Common myeloid progenitor, CD34-positive (primary cell): Measurements from ENCODE around the gene TMSB4X.

ENCODE experiments used
- CTCF ChIA-PET: fragments of 350-600 bp; sonication (Branson Sonifier 250); formaldehyde crosslinking; loops from one replicate; lab custom pipeline; 2021; ENCODE audit warnings: antibody characterized with exemption; lab: Charles Lee
- POLR2A ChIA-PET: fragments of 350-600 bp; sonication (Branson Sonifier 250); formaldehyde crosslinking; loops from one replicate; lab custom pipeline; 2021; ENCODE audit warnings: antibody characterized with exemption; lab: Charles Lee
- DNase-seq, 3 donors: peaks; one replicate each; pipeline versions ENCODE4 v3.0.0 to v3.0.0-alpha.2; 2013
- H3K27ac ChIP-seq, 2 experiments: 1 replicate in 1 of 2; 2 replicates in 1 of 2; pipeline ENCODE4 v1.7.0; 2013; ENCODE audit warnings: inconsistent platforms in 2 of 2, low read length in 2 of 2, mild to moderate bottlenecking in 2 of 2, low read depth in 1 of 2, moderate library complexity in 1 of 2; ENCODE audit not compliant: severe bottlenecking in 2 of 2, insufficient read depth in 1 of 2, poor library complexity in 1 of 2
- H3K27me3 ChIP-seq, 5 experiments: replicated peaks in 2 of 5; 1 replicate in 3 of 5; 2 replicates in 2 of 5; pipeline versions ENCODE4 v1.6.1 to v1.7.0; 2013; ENCODE audit warnings: low read length in 4 of 5, mild to moderate bottlenecking in 2 of 5, moderate library complexity in 2 of 5, inconsistent platforms in 1 of 5; ENCODE audit not compliant: insufficient read depth in 5 of 5, control insufficient read depth in 4 of 5
- H3K36me3 ChIP-seq, 4 experiments: 1 replicate in 2 of 4; 2 replicates in 2 of 4; pipeline versions ENCODE4 v1.6.1 to v1.7.0; 2013; ENCODE audit warnings: low read length in 3 of 4, control low read depth in 1 of 4, mild to moderate bottlenecking in 1 of 4; ENCODE audit not compliant: control insufficient read depth in 4 of 4, insufficient read depth in 4 of 4
- H3K4me1 ChIP-seq, 4 experiments: 1 replicate in 3 of 4; 2 replicates in 1 of 4; pipeline versions ENCODE4 v1.6.1 to v1.7.1; 2013; ENCODE audit warnings: low read length in 3 of 4, mild to moderate bottlenecking in 3 of 4, control low read depth in 1 of 4, inconsistent platforms in 1 of 4, moderate library complexity in 1 of 4; ENCODE audit not compliant: control insufficient read depth in 4 of 4, insufficient read depth in 4 of 4; ENCODE audit errors: control extremely low read depth in 1 of 4
- H3K4me3 ChIP-seq, 7 experiments: 1 replicate in 4 of 7; 2 replicates in 3 of 7; pipeline versions ENCODE4 v1.5.1 to v1.7.0; 2013; ENCODE audit warnings: mild to moderate bottlenecking in 7 of 7, low read length in 6 of 7, moderate library complexity in 6 of 7, inconsistent platforms in 2 of 7, low read depth in 2 of 7, control low read depth in 1 of 7; ENCODE audit not compliant: insufficient read depth in 4 of 7, control insufficient read depth in 1 of 7; ENCODE audit errors: extremely low read depth in 1 of 7
- H3K9me3 ChIP-seq, 5 experiments: 1 replicate in 4 of 5; 2 replicates in 1 of 5; pipeline versions ENCODE4 v1.6.1 to v1.7.1; 2013; ENCODE audit warnings: low read length in 4 of 5, mild to moderate bottlenecking in 2 of 5, inconsistent platforms in 1 of 5, low read depth in 1 of 5, moderate library complexity in 1 of 5; ENCODE audit not compliant: control insufficient read depth in 4 of 5, insufficient read depth in 2 of 5; ENCODE audit errors: control extremely low read depth in 1 of 5
- WGBS: methylation state at CpG from one replicate; pipeline ENCODE4 v1.1.5; 2013; ENCODE audit not compliant: insufficient coverage; 5-methylcytosine and 5-hydroxymethylcytosine counted together

Gene TMSB4X

DNA sequence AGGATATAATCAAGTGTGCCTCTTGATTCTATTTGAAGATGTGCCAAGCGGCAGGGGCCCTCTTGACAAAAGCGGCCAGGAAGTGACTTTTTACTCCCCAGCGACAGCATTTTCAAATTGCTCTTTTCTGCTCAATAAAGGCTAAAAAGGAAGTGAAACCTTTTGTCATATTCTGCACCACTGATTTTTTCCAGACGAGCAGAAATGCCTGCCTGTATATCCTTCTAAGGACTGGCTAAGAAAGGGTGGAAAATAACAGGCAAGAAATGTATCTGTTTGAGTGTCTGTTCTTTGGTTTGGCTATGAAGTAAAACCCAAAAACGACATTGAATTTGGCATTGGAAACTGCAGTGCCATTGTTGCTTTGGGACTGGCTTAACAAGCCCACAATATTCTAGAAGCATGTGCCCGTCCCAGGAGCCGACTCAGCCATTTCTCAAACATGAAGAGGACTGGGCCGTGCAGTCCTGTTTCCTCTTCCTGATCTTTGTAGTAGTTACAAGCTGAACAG lies 25.4 kb downstream of the TMSB4X start:
- 28% methylated on average over 7 of the region's 8 CpGs for WGBS
- ChIA-PET CTCF (interaction anchor here (1.5 kb wide), 1 partner anchor 7 kb away, joined by 3 read pairs; no protein-coding TSS in a partner anchor), POLR2A (no interaction called here)
- no peak overlapping the region for H3K4me3 ChIP-seq
- peaks cover 0 to 23% (median 0%) of the 10 kb centered on the region in 5 experiments for H3K27me3 ChIP-seq
- no peak overlapping the region for H3K27ac ChIP-seq
- no peak for DNase-seq
- peaks cover 0 to 13% (median 6%) of the 10 kb centered on the region in 4 experiments for H3K4me1 ChIP-seq
- no peaks in the 10 kb centered on the region for H3K36me3 ChIP-seq
- no peaks in the 10 kb centered on the region for H3K9me3 ChIP-seq

- peaks cover 0 to 28% (median 0%) of the 10 kb centered on the region in 5 experiments for H3K27me3 ChIP-seq
- WGBS, result 95% methylated on average over 3 of the region's 5 CpGs
- CTCF ChIA-PET, result interaction anchor here (1.5 kb wide), 1 partner anchor 8 kb away, joined by 3 read pairs; no protein-coding TSS in a partner anchor
- no peaks in the 10 kb centered on the region for H3K36me3 ChIP-seq
- no peak overlapping the region for H3K27ac ChIP-seq
- H3K4me1 ChIP-seq, result peaks cover 4 to 17% (median 6%) of the 10 kb centered on the region in 4 experiments
- no peak overlapping the region for H3K4me3 ChIP-seq
- no peaks in the 10 kb centered on the region for H3K9me3 ChIP-seq
- POLR2A ChIA-PET, result no interaction called here
- no peak for DNase-seq
Measured at GRCh38 chrX:13001097-13001496, 26.2 kb downstream of the TMSB4X start.

- peak in 1 of 3 donors; percentile 42 for DNase-seq
- ChIA-PET POLR2A (no interaction called here), CTCF (interaction anchor here (1.5 kb wide), 1 partner anchor 9 kb away, joined by 3 read pairs; no protein-coding TSS in a partner anchor)
- Histone ChIP-seq H3K4me1 (peaks cover 4 to 17% (median 6%) of the 10 kb centered on the region in 4 experiments), H3K9me3 (no peaks in the 10 kb centered on the region), H3K4me3 (no peak overlapping the region), H3K27me3 (peaks cover 0 to 28% (median 0%) of the 10 kb centered on the region in 5 experiments), H3K27ac (no peak overlapping the region), H3K36me3 (no peaks in the 10 kb centered on the region)
- 100% methylated on average over 1 of the region's 4 CpGs for WGBS
Measured at GRCh38 chrX:13001961-13002671, 27.2 kb downstream of the TMSB4X start.

- no peak overlapping the region for H3K27ac ChIP-seq
- no peak for DNase-seq
- H3K4me1 ChIP-seq, result peaks cover 2 to 16% (median 4%) of the 10 kb centered on the region in 4 experiments
- H3K4me3 ChIP-seq, result no peak overlapping the region
- peaks cover 0 to 11% (median 0%) of the 10 kb centered on the region in 5 experiments for H3K27me3 ChIP-seq
- WGBS, result 61% methylated on average over 5 of the region's 9 CpGs
- no peaks in the 10 kb centered on the region for H3K9me3 ChIP-seq
- CTCF ChIA-PET, result interaction anchor here (1.1 to 1.2 kb wide), 2 partner anchors 11 to 486 kb away, joined by 3 to 4 read pairs; no protein-coding TSS in a partner anchor
- no peaks in the 10 kb centered on the region for H3K36me3 ChIP-seq
- POLR2A ChIA-PET, result no interaction called here
Measured at GRCh38 chrX:13005661-13006473, 31.0 kb downstream of the TMSB4X start.

DNA sequence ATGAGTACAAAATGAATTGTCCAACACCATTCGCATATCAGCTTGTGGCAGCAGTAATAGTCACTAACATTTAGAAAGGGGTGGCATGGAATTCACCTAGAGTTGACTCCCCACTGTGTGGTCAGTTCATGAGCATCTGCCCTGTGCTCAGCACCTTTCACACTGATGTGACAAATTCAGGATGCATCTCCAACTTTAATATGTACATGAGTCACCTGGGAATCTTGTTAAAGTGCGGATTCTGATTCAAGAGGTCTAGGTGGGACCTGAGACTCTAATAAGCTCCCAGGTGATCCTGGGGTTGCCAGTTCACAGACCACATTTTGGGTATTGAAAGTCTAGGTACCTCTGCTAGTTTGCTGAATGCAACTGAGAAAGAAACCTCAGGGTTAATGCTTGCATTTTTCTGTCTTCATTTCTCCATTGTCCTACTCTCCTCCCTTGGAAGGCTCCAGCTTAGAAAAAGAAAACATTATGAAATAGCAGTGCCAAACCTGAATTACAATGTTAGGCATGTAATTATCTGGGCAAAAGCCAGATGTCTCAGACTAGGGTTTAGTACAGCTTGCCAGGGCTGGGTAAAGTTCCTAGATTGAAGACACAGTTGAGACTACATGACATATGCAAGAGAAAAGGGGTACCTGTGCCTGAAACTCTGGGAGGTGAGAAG lies 32.7 kb downstream of the TMSB4X start:
- H3K27ac ChIP-seq, result no peak overlapping the region
- peaks cover 0 to 8% (median 0%) of the 10 kb centered on the region in 5 experiments for H3K27me3 ChIP-seq

DNA sequence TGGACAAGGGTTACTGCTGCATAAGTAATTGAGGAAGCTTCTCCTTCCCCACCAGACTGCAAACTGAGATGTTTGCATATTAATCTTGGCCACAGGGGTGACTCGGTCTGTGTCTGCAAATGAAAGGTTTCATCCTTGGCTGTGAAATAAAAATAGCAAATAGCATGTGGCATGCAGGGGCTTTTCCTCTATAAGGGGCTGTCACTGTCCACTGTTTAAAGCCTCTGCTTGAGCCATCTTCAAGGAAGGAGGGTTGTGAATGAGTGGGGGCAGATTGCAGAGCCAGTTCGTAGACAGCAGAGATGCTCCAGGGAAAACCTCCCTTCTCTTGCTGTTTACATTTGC lies 33.3 kb downstream of the TMSB4X start:
- POLR2A ChIA-PET, result no interaction called here
- H3K9me3 ChIP-seq, result no peaks in the 10 kb centered on the region
- CTCF ChIA-PET, result interaction anchor here (1.3 kb wide), 1 partner anchor 24 kb away, joined by 5 read pairs; no protein-coding TSS in a partner anchor
- H3K4me1 ChIP-seq, result peaks cover 2 to 13% (median 5%) of the 10 kb centered on the region in 4 experiments
- H3K27me3 ChIP-seq, result peaks cover 0 to 8% (median 0%) of the 10 kb centered on the region in 5 experiments
- no peak overlapping the region for H3K27ac ChIP-seq
- no peaks in the 10 kb centered on the region for H3K36me3 ChIP-seq
- peak in 2 of 3 donors; percentile 40 to 47 for DNase-seq
- no CpG with 5 or more reads among the region's 2 CpGs for WGBS
- H3K4me3 ChIP-seq, result no peak overlapping the region

More for the DNA sequence above, 32.7 kb downstream of the TMSB4X start:
- 90% methylated on average over 2 of the region's 2 CpGs for WGBS
- DNase-seq, result no peak
- no peak overlapping the region for H3K4me3 ChIP-seq
- POLR2A ChIA-PET, result no interaction called here
- H3K4me1 ChIP-seq, result peaks cover 2 to 13% (median 4%) of the 10 kb centered on the region in 4 experiments
- H3K9me3 ChIP-seq, result no peaks in the 10 kb centered on the region
- H3K36me3 ChIP-seq, result no peaks in the 10 kb centered on the region
- CTCF ChIA-PET, result interaction anchor here (0.9 to 1.3 kb wide), 2 partner anchors 11 to 23 kb away, joined by 3 to 5 read pairs; no protein-coding TSS in a partner anchor
